Trophoblast cell (in vitro differentiated cells and primary cell): Measurements from ENCODE around the gene PSMC3.
A peak's percentile ranks its signal among the peaks of the same experiment; 100 is the strongest.

Experiments
- DNase-seq, 2 donors: peaks; one replicate each; pipeline ENCODE4 v3.0.0-alpha.2; 2016
- H2AFZ ChIP-seq: 2 replicates; pipeline ENCODE4 v1.6.1; 2013; ENCODE audit warnings: low read length, moderate library complexity, mild to moderate bottlenecking; ENCODE audit not compliant: insufficient read depth, poor library complexity
- H2AK5ac ChIP-seq: 2 replicates; pipeline ENCODE4 v1.6.1; 2013; ENCODE audit warnings: mild to moderate bottlenecking, low read length
- H2BK120ac ChIP-seq: 2 replicates; pipeline ENCODE4 v1.6.1; 2013; ENCODE audit warnings: low read length, mild to moderate bottlenecking, moderate library complexity; ENCODE audit not compliant: insufficient read depth, poor library complexity
- H2BK12ac ChIP-seq: 2 replicates; pipeline ENCODE4 v1.6.1; 2013; ENCODE audit warnings: mild to moderate bottlenecking, low read length, moderate library complexity
- H2BK5ac ChIP-seq: 2 replicates; pipeline ENCODE4 v1.6.1; 2013; ENCODE audit warnings: low read length, low read depth, moderate library complexity, mild to moderate bottlenecking; ENCODE audit not compliant: poor library complexity
- H3K14ac ChIP-seq: 2 replicates; pipeline ENCODE4 v1.6.1; 2013; ENCODE audit warnings: mild to moderate bottlenecking, low read length
- H3K18ac ChIP-seq: 2 replicates; pipeline ENCODE4 v1.6.1; 2013; ENCODE audit warnings: mild to moderate bottlenecking, low read length
- H3K23ac ChIP-seq: 2 replicates; pipeline ENCODE4 v1.6.1; 2013; ENCODE audit warnings: low read length
- H3K27ac ChIP-seq: 2 replicates; pipeline ENCODE4 v1.5.1; 2013; ENCODE audit warnings: low read depth, mild to moderate bottlenecking, inconsistent platforms, low read length, moderate library complexity
- H3K27me3 ChIP-seq: 2 replicates; pipeline ENCODE4 v1.6.1; 2013; ENCODE audit warnings: inconsistent platforms, mild to moderate bottlenecking, low read length, moderate library complexity; ENCODE audit not compliant: insufficient read depth
- H3K36me3 ChIP-seq, 2 experiments: 1 replicate in 1 of 2; 2 replicates in 1 of 2; pipeline ENCODE4 v1.6.1; 2013; ENCODE audit warnings: low read length in 2 of 2, mild to moderate bottlenecking in 2 of 2, moderate library complexity in 1 of 2; ENCODE audit not compliant: insufficient read depth in 2 of 2, control insufficient read depth in 1 of 2
- H3K4ac ChIP-seq: 2 replicates; pipeline ENCODE4 v1.6.1; 2013; ENCODE audit warnings: low read depth, mild to moderate bottlenecking, low read length, moderate library complexity
- H3K4me1 ChIP-seq, 2 experiments: 1 replicate in 1 of 2; 2 replicates in 1 of 2; pipeline ENCODE4 v1.6.1; 2013; ENCODE audit warnings: low read length in 2 of 2, mild to moderate bottlenecking in 2 of 2, moderate library complexity in 1 of 2; ENCODE audit not compliant: insufficient read depth in 2 of 2, control insufficient read depth in 1 of 2
- H3K4me2 ChIP-seq: 2 replicates; pipeline ENCODE4 v1.6.1; 2013; ENCODE audit warnings: inconsistent platforms, mild to moderate bottlenecking, low read length, moderate library complexity
- H3K4me3 ChIP-seq: 2 replicates; pipeline ENCODE4 v1.5.1; 2013; ENCODE audit warnings: mild to moderate bottlenecking, low read depth, low read length, inconsistent platforms
- H3K79me1 ChIP-seq: one replicate; pipeline ENCODE4 v1.6.1; 2013; ENCODE audit warnings: low read length
- H3K79me2 ChIP-seq: 2 replicates; pipeline ENCODE4 v1.6.1; 2013; ENCODE audit warnings: low read length, mild to moderate bottlenecking; ENCODE audit not compliant: control insufficient read depth, insufficient read depth, poor library complexity
- H3K9ac ChIP-seq: 2 replicates; pipeline ENCODE4 v1.6.1; 2013; ENCODE audit warnings: mild to moderate bottlenecking, low read length
- H3K9me3 ChIP-seq: 2 replicates; pipeline ENCODE4 v1.6.1; 2013; ENCODE audit warnings: low read depth, mild to moderate bottlenecking, control low read depth, inconsistent platforms, low read length; ENCODE audit not compliant: insufficient read depth
- H4K12ac ChIP-seq: 2 replicates; pipeline ENCODE4 v1.6.1; 2013; ENCODE audit warnings: low read depth, mild to moderate bottlenecking, low read length, moderate library complexity
- H4K8ac ChIP-seq: 2 replicates; pipeline ENCODE4 v1.6.1; 2013; ENCODE audit warnings: low read depth, mild to moderate bottlenecking, low read length, moderate library complexity
- H4K91ac ChIP-seq: one replicate; pipeline ENCODE4 v1.6.1; 2013; ENCODE audit warnings: low read depth, mild to moderate bottlenecking, low read length, moderate library complexity
- WGBS: extraction: QIAGEN DNeasy Blood & Tissue Kit; methylation state at CpG from one replicate; pipeline ENCODE4 v1.1.7; 2013; ENCODE audit warnings: missing lambda C conversion rate; ENCODE audit not compliant: insufficient read length, insufficient coverage; ENCODE audit errors: extremely low coverage; 5-methylcytosine and 5-hydroxymethylcytosine counted together

The PSMC3 gene

GRCh38 chr11:47378010-47378835 is 48.0 kb downstream of the PSMC3 start, which contains the start of gene SPI1:
Gene SPI1 (minus strand): TSS chr11:47378547. CDS start chr11:47378353, 194 bp downstream.
- no peak within 1 kb of the TSS for H4K8ac ChIP-seq
- H4K91ac ChIP-seq: no peak within 1 kb of the TSS
- H3K14ac ChIP-seq: no peak within 1 kb of the TSS
- H2BK5ac ChIP-seq: no peak within 1 kb of the TSS
- no peak within 1 kb of the TSS for H3K4me3 ChIP-seq
- H4K12ac ChIP-seq: no peak within 1 kb of the TSS
- no peak within 1 kb of the TSS for H2AFZ ChIP-seq
- H3K23ac ChIP-seq: no peak within 1 kb of the TSS
- H3K79me1 ChIP-seq: no peaks in the 10 kb centered on the region
- H3K9me3 ChIP-seq: no peaks in the 10 kb centered on the region
- H3K9ac ChIP-seq: no peak within 1 kb of the TSS
- no peak within 1 kb of the TSS for H3K18ac ChIP-seq
- no peak within 1 kb of the TSS for H2BK120ac ChIP-seq
- peak in 1 of 2 donors; percentile 40 for DNase-seq
- H3K27me3 ChIP-seq: no peaks in the 10 kb centered on the region
- H2BK12ac ChIP-seq: no peak within 1 kb of the TSS
- H2AK5ac ChIP-seq: no peak within 1 kb of the TSS
- H3K27ac ChIP-seq: no peak within 1 kb of the TSS
- no peak within 1 kb of the TSS for H3K4ac ChIP-seq
- no CpG with 5 or more reads among the region's 31 CpGs for WGBS
- H3K4me1 ChIP-seq: peaks cover 5% of the 10 kb centered on the region in 2 experiments
- H3K4me2 ChIP-seq: no peak within 1 kb of the TSS
- no peaks in the 10 kb centered on the region for H3K79me2 ChIP-seq
- H3K36me3 ChIP-seq: no peaks in the 10 kb centered on the region

DNA sequence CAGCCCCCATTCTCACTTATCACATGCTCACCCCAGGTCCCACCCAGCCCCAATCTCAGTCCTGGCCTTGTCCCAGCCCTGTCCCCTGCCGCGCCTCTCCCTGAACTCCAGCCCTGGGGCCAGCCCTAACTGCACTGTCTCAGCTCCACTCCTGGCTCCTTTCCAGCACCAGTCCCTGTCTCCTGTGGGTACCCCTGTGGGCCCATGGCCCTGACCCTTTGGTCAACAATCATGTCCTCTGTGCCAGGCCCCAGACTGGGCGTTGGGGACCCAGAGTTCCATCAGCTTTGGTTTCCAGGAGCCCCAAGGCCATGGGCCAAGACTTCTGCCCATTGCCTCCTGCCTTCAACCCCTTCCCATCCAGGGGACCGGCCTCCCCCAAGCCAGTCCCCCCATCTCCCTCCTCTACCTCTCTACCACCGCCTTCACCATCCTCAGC is 48.6 kb downstream of the PSMC3 start:
- Histone ChIP-seq H3K9me3 (no peaks in the 10 kb centered on the region), H3K14ac (no peak overlapping the region), H3K9ac (no peak overlapping the region), H3K36me3 (no peaks in the 10 kb centered on the region), H3K4me2 (no peak overlapping the region), H2BK120ac (no peak overlapping the region), H2BK12ac (no peak overlapping the region), H3K4me1 (peaks cover 5% of the 10 kb centered on the region in 2 experiments), H3K79me2 (no peaks in the 10 kb centered on the region), H2AFZ (no peak overlapping the region), H2AK5ac (no peak overlapping the region), H3K23ac (no peak overlapping the region), H3K27ac (no peak overlapping the region), H4K8ac (no peak overlapping the region), H3K18ac (no peak overlapping the region), H3K4ac (no peak overlapping the region), H3K27me3 (no peaks in the 10 kb centered on the region), H4K12ac (no peak overlapping the region), H4K91ac (no peak overlapping the region), H3K79me1 (no peaks in the 10 kb centered on the region), H3K4me3 (no peak overlapping the region), H2BK5ac (no peak overlapping the region)
- DNase-seq: no peak
- WGBS: no CpG with 5 or more reads among the region's 5 CpGs

GRCh38 chr11:47376525-47377371 is 49.5 kb downstream of the PSMC3 start:
- Histone ChIP-seq H2BK12ac (no peak overlapping the region), H2BK5ac (no peak overlapping the region), H2AK5ac (no peak overlapping the region), H3K14ac (no peak overlapping the region), H4K8ac (no peak overlapping the region), H3K79me1 (no peaks in the 10 kb centered on the region), H3K79me2 (no peaks in the 10 kb centered on the region), H3K18ac (no peak overlapping the region), H3K36me3 (no peaks in the 10 kb centered on the region), H2AFZ (no peak overlapping the region), H3K4me2 (no peak overlapping the region), H3K23ac (no peak overlapping the region), H2BK120ac (no peak overlapping the region), H3K9me3 (no peaks in the 10 kb centered on the region), H3K9ac (no peak overlapping the region), H4K12ac (no peak overlapping the region), H3K27me3 (no peaks in the 10 kb centered on the region), H3K27ac (no peak overlapping the region), H3K4ac (no peak overlapping the region), H3K4me3 (no peak overlapping the region), H4K91ac (no peak overlapping the region), H3K4me1 (peaks cover 5% of the 10 kb centered on the region in 2 experiments)
- DNase-seq: no peak
- WGBS: no CpG with 5 or more reads among the region's 14 CpGs

DNA sequence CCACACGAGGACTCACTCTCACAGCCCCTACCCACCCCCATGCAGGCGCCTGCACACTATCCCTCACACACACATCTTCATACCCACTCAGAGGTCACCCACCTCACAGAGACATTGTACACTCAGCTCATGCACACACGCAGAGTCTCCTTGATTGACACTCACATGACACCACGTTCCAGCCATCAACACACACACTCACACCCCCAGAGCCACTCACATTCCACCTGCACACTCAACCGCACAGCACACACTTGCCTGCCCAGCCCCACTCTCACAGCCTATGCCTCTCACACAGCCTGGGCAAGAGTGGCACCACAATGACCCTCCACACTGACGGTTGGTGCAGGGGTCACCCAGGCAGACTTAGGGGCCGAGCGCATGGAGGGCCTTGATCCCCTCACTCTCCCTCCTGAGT is 50.1 kb downstream of the PSMC3 start:
- Histone ChIP-seq H3K9ac (no peak overlapping the region), H3K4me1 (peaks cover 5% of the 10 kb centered on the region in 2 experiments), H2AK5ac (no peak overlapping the region), H3K4me2 (no peak overlapping the region), H2BK120ac (no peak overlapping the region), H3K14ac (no peak overlapping the region), H2AFZ (no peak overlapping the region), H3K79me2 (no peaks in the 10 kb centered on the region), H3K9me3 (no peaks in the 10 kb centered on the region), H2BK5ac (no peak overlapping the region), H3K23ac (no peak overlapping the region), H3K36me3 (no peaks in the 10 kb centered on the region), H2BK12ac (no peak overlapping the region), H3K27ac (no peak overlapping the region), H3K27me3 (no peaks in the 10 kb centered on the region), H3K4ac (no peak overlapping the region), H4K91ac (no peak overlapping the region), H4K12ac (no peak overlapping the region), H4K8ac (no peak overlapping the region), H3K79me1 (no peaks in the 10 kb centered on the region), H3K18ac (no peak overlapping the region), H3K4me3 (no peak overlapping the region)
- whole genome bisulfite sequencing: no CpG with 5 or more reads among the region's 8 CpGs
- DNase-seq: no peak
